Neural cell (in vitro differentiated cells): ENCODE results near the gene SYTL3.

ENCODE experiments used
- EP300 ChIP-seq: fragments of 450-650 bp; conservative IDR thresholded peaks from 2 replicates; pipeline ENCODE4 v1.6.1; 2014; ENCODE audit warnings: antibody characterized with exemption, mild to moderate bottlenecking, moderate library complexity; ENCODE audit not compliant: poor library complexity, severe bottlenecking
- EZH2 ChIP-seq: fragments of 200-600, 300-800 bp; shearing (Covaris generic), sonication (generic); IDR thresholded peaks from 2 replicates; pipeline ENCODE4 v1.6.1; 2014; ENCODE audit warnings: antibody characterized with exemption, low read length, borderline replicate concordance, mild to moderate bottlenecking; ENCODE audit not compliant: insufficient read depth, poor library complexity, severe bottlenecking
- POLR2AphosphoS5 ChIP-seq: IDR thresholded peaks from 2 replicates; pipeline ENCODE4 v1.6.1; 2012
- REST ChIP-seq: IDR thresholded peaks from 2 replicates; pipeline ENCODE4 v1.6.1; 2012; ENCODE audit warnings: borderline replicate concordance
- TAF1 ChIP-seq: IDR thresholded peaks from 2 replicates; pipeline ENCODE4 v1.6.1; 2012; ENCODE audit warnings: low read depth
- TF ChIP-seq, protein P1 (sequence below): fragments of 450-650 bp; IDR thresholded peaks from 2 replicates; pipeline ENCODE4 v1.5.1; 2014; ENCODE audit warnings: antibody characterized with exemption, mild to moderate bottlenecking, moderate library complexity; ENCODE audit not compliant: poor library complexity, severe bottlenecking

- TF ChIP-seq, protein P1, sequence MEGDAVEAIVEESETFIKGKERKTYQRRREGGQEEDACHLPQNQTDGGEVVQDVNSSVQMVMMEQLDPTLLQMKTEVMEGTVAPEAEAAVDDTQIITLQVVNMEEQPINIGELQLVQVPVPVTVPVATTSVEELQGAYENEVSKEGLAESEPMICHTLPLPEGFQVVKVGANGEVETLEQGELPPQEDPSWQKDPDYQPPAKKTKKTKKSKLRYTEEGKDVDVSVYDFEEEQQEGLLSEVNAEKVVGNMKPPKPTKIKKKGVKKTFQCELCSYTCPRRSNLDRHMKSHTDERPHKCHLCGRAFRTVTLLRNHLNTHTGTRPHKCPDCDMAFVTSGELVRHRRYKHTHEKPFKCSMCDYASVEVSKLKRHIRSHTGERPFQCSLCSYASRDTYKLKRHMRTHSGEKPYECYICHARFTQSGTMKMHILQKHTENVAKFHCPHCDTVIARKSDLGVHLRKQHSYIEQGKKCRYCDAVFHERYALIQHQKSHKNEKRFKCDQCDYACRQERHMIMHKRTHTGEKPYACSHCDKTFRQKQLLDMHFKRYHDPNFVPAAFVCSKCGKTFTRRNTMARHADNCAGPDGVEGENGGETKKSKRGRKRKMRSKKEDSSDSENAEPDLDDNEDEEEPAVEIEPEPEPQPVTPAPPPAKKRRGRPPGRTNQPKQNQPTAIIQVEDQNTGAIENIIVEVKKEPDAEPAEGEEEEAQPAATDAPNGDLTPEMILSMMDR = no peak
- TF ChIP-seq POLR2AphosphoS5 = no peak
- no peak for TF ChIP-seq EZH2
- TF ChIP-seq TAF1 = no peak
- TF ChIP-seq EP300 = no peak
- no peak for TF ChIP-seq REST
Observed at GRCh38 chr6:158772851-158773371, 123.1 kb downstream of the SYTL3 start.
